H1 (cell line): ENCODE data around the gene ANKS1A. TPM values are rescaled to one million over a fixed set of nuclear protein-coding genes. Genes with fewer than 3 reads are reported as not detected.

Experiments used
- ATF2 ChIP-seq: IDR thresholded peaks from 2 replicates; pipeline ENCODE4 v1.6.1; 2012; ENCODE audit warnings: low read length, inconsistent platforms
- HDAC2 ChIP-seq, 2 experiments: fragments of 300-600 bp in 1 of 2; sonication (generic) in 1 of 2; IDR thresholded peaks; 2 replicates each; pipeline ENCODE4 v1.6.1; 2011 to 2012; ENCODE audit warnings: low read depth in 2 of 2, low read length in 2 of 2, mild to moderate bottlenecking in 2 of 2, moderate library complexity in 2 of 2, borderline replicate concordance in 1 of 2, inconsistent platforms in 1 of 2
- RBBP5 ChIP-seq: IDR thresholded peaks from 2 replicates; pipeline ENCODE4 v1.7.1; 2012; ENCODE audit warnings: low read depth, mild to moderate bottlenecking, inconsistent platforms, low read length, moderate library complexity, borderline replicate concordance
- SAP30 ChIP-seq: fragments of 300-600 bp; sonication (generic); IDR thresholded peaks from 2 replicates; pipeline ENCODE4 v1.7.1; 2012; ENCODE audit warnings: low read length, moderate library complexity, mild to moderate bottlenecking, inconsistent platforms; ENCODE audit not compliant: insufficient read depth, insufficient replicate concordance
- polyA plus RNA-seq, 7 experiments: library from polyadenylated mRNA; depleted of rRNA in 3 of 7; stranded (reverse) in 5 of 7; unstranded in 2 of 7; fragments of >200 nt in 5 of 7; fragments of 200-250 nt in 2 of 7; gene quantifications; 1 replicate in 5 of 7; 2 replicates in 1 of 7; 4 replicates in 1 of 7; pipeline versions ENCODE4 v1.2.1 to v1.2.3, GENCODE V29; 2011 to 2013; ENCODE audit warnings: missing spikeins in 2 of 7, mixed read lengths in 2 of 7
- total RNA-seq: library from RNA; stranded (reverse); fragmentation: NEBNext Ultra II Directional; extraction: Animal tissue kit (Norgen Biotek cat#: 25700); gene quantifications from 2 replicates; pipeline ENCODE4 v1.2.1, GENCODE V29; 2021

The ANKS1A gene
- total and polyA plus RNA-seq, 2 of the 8 experiments (the other 6 are each of a cell fraction or from before 2014, with no cell fraction given) = 9.8 to 30.9 TPM

- TF ChIP-seq ATF2 = no peak
- no peak for TF ChIP-seq HDAC2 (IDR thresholded peaks at IDR 0.05; ENCODE audit: borderline replicate concordance in 1 of 2, low read depth in 2 of 2, low read length in 2 of 2)
- TF ChIP-seq RBBP5 = no peak
- TF ChIP-seq SAP30 = no peak
Measured at GRCh38 chr6:35090734-35091133, 201.7 kb downstream of the ANKS1A start (continued).
